ENCODE results near the gene PFKFB4.
"Not testable (repeated sequence)": the region's sequence is repeated elsewhere in the genome, so short reads cannot be mapped to it uniquely, and the experiment has no call there.

The PFKFB4 gene

GRCh38 chr3:48530701-48531100 is 25.9 kb downstream of the PFKFB4 start:
- not testable (repeated sequence) for DNase-seq (ENCODE audit: low spot score)

- DNase-seq (ENCODE audit: low spot score), result no peak
Observed at GRCh38 chr3:48528754-48529153, 27.8 kb downstream of the PFKFB4 start.

- no peak for DNase-seq (ENCODE audit: low spot score)
Observed at GRCh38 chr3:48528048-48528447, 28.6 kb downstream of the PFKFB4 start.

- no peak for DNase-seq (ENCODE audit: low spot score)
Observed at GRCh38 chr3:48524970-48525369, 31.6 kb downstream of the PFKFB4 start.

- no peak for DNase-seq (ENCODE audit: low spot score)
Observed at GRCh38 chr3:48521635-48522034, 35.0 kb downstream of the PFKFB4 start.

- DNase-seq (ENCODE audit: low spot score), result no peak
Observed at GRCh38 chr3:48519277-48519643, 37.3 kb downstream of the PFKFB4 start.

GRCh38 chr3:48518638-48519276 is 37.8 kb downstream of the PFKFB4 start:
- no peak for DNase-seq (ENCODE audit: low spot score)

- no peak for DNase-seq (ENCODE audit: low spot score)
Observed at GRCh38 chr3:48518069-48518468, 38.5 kb downstream of the PFKFB4 start.

GRCh38 chr3:48516571-48516970 is 40.0 kb downstream of the PFKFB4 start:
- no peak for DNase-seq (ENCODE audit: low spot score)

- no peak for DNase-seq (ENCODE audit: low spot score)
Observed at GRCh38 chr3:48514431-48515227, 42.0 kb downstream of the PFKFB4 start.

- DNase-seq (ENCODE audit: low spot score), result no peak
Observed at GRCh38 chr3:48511551-48511950, 45.1 kb downstream of the PFKFB4 start.

GRCh38 chr3:48507256-48508061 is 49.1 kb downstream of the PFKFB4 start:
- DNase-seq (ENCODE audit: low spot score), result peak; percentile 48

- DNase-seq (ENCODE audit: low spot score), result no peak
Observed at GRCh38 chr3:48505968-48506504, 50.6 kb downstream of the PFKFB4 start.

- no peak for DNase-seq (ENCODE audit: low spot score)
Observed at GRCh38 chr3:48505146-48505545, 51.5 kb downstream of the PFKFB4 start.

- DNase-seq (ENCODE audit: low spot score), result no peak
Observed at GRCh38 chr3:48504051-48504946, 52.3 kb downstream of the PFKFB4 start, which contains the start of gene SHISA5. Gene SHISA5, minus strand, starts transcription at chr3:48504174. Its CDS starts 80 bp downstream, at chr3:48504094.

- DNase-seq (ENCODE audit: low spot score), result no peak
Observed at GRCh38 chr3:48503401-48504050, 53.1 kb downstream of the PFKFB4 start.

GRCh38 chr3:48502728-48503168 is 53.9 kb downstream of the PFKFB4 start:
- no peak for DNase-seq (ENCODE audit: low spot score)

GRCh38 chr3:48502121-48502520 is 54.5 kb downstream of the PFKFB4 start:
- DNase-seq (ENCODE audit: low spot score), result no peak

- DNase-seq (ENCODE audit: low spot score), result no peak
Observed at GRCh38 chr3:48501196-48501595, 55.4 kb downstream of the PFKFB4 start.

- no peak for DNase-seq (ENCODE audit: low spot score)
Observed at GRCh38 chr3:48500656-48501055, 55.9 kb downstream of the PFKFB4 start.

- no peak for DNase-seq (ENCODE audit: low spot score)
Observed at GRCh38 chr3:48493203-48493501, 63.5 kb downstream of the PFKFB4 start.

Measured in COLO829 (cell line).